Measurements from ENCODE around the gene LY6G5C. TPM values are rescaled to one million over a fixed set of nuclear protein-coding genes. Genes with fewer than 3 reads are reported as not detected.

LY6G5C gene
- total and polyA plus RNA-seq, 2 of the 13 experiments (the other 11 are each of a cell fraction or from before 2014, with no cell fraction given): 0.33 to 0.55 TPM

DNA sequence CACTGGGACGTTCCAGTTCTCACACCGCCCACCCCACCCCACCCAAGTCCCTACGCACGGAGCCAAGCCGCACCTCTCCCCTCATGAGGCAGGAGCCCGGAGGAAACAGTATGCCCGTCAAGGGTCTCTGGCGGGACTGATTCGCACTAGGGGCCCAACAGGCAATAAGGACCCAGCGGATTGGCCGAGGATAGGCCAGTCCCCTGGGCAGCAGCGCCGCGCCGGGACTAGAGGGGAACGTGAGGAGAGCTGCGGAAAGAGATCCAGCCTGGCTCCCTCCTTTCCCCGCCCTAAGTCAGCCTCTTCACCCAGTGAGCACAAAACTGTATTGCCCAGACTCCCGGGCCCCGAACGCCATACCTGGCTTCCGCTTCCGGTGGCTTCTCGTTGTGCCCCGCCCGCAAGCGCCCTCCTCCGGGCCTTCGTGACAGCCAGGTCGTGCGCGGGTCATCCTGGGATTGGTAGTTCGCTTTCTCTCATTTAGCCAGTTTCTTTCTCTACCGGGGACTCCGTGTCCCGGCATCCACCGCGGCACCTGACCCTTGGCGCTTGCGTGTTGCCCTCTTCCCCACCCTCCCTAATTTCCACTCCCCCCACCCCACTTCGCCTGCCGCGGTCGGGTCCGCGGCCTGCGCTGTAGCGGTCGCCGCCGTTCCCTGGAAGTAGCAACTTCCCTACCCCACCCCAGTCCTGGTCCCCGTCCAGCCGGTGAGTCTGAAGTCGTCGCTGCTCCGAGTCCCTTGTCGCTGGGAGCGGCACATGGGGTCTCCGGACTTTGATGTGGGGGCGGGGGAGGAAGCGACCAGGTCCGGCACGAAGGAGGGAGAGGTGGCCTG, 15.1 kb downstream of the LY6G5C start, which contains the start of gene CSNK2B (continued):
- TF ChIP-seq, protein P1, sequence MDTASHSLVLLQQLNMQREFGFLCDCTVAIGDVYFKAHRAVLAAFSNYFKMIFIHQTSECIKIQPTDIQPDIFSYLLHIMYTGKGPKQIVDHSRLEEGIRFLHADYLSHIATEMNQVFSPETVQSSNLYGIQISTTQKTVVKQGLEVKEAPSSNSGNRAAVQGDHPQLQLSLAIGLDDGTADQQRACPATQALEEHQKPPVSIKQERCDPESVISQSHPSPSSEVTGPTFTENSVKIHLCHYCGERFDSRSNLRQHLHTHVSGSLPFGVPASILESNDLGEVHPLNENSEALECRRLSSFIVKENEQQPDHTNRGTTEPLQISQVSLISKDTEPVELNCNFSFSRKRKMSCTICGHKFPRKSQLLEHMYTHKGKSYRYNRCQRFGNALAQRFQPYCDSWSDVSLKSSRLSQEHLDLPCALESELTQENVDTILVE (CRISPR knock-in tag; IDR thresholded peaks at IDR 0.05): peak; percentile 79
- TF ChIP-seq FOXK1 (CRISPR knock-in tag; IDR thresholded peaks at IDR 0.05; ENCODE audit: borderline replicate concordance, low read depth) (peak; percentile 87), ZNF720 (CRISPR knock-in tag; IDR thresholded peaks at IDR 0.05) (no peak), ZNF746 (CRISPR knock-in tag; IDR thresholded peaks at IDR 0.05) (peak; percentile 89), SMAD1 (CRISPR knock-in tag; IDR thresholded peaks at IDR 0.05; ENCODE audit: borderline replicate concordance, low read depth) (peak; percentile 60; the same call in 1 of the 2 replicates), CENPT (CRISPR knock-in tag; IDR thresholded peaks at IDR 0.05; ENCODE audit: low read depth) (0 out of 2 replicates have a peak, but pooled peaks have one; percentile 3), NR2F2 (IDR thresholded peaks at IDR 0.05; ENCODE audit: borderline replicate concordance, low read depth) (peak; percentile 44; the same call in 1 of the 2 replicates), FIP1L1 (IDR thresholded peaks at IDR 0.05; ENCODE audit: borderline replicate concordance, insufficient read depth, low read depth, low read length) (no peak), ZSCAN25 (CRISPR knock-in tag; IDR thresholded peaks at IDR 0.05) (no peak)
- TF ChIP-seq, protein P2, sequence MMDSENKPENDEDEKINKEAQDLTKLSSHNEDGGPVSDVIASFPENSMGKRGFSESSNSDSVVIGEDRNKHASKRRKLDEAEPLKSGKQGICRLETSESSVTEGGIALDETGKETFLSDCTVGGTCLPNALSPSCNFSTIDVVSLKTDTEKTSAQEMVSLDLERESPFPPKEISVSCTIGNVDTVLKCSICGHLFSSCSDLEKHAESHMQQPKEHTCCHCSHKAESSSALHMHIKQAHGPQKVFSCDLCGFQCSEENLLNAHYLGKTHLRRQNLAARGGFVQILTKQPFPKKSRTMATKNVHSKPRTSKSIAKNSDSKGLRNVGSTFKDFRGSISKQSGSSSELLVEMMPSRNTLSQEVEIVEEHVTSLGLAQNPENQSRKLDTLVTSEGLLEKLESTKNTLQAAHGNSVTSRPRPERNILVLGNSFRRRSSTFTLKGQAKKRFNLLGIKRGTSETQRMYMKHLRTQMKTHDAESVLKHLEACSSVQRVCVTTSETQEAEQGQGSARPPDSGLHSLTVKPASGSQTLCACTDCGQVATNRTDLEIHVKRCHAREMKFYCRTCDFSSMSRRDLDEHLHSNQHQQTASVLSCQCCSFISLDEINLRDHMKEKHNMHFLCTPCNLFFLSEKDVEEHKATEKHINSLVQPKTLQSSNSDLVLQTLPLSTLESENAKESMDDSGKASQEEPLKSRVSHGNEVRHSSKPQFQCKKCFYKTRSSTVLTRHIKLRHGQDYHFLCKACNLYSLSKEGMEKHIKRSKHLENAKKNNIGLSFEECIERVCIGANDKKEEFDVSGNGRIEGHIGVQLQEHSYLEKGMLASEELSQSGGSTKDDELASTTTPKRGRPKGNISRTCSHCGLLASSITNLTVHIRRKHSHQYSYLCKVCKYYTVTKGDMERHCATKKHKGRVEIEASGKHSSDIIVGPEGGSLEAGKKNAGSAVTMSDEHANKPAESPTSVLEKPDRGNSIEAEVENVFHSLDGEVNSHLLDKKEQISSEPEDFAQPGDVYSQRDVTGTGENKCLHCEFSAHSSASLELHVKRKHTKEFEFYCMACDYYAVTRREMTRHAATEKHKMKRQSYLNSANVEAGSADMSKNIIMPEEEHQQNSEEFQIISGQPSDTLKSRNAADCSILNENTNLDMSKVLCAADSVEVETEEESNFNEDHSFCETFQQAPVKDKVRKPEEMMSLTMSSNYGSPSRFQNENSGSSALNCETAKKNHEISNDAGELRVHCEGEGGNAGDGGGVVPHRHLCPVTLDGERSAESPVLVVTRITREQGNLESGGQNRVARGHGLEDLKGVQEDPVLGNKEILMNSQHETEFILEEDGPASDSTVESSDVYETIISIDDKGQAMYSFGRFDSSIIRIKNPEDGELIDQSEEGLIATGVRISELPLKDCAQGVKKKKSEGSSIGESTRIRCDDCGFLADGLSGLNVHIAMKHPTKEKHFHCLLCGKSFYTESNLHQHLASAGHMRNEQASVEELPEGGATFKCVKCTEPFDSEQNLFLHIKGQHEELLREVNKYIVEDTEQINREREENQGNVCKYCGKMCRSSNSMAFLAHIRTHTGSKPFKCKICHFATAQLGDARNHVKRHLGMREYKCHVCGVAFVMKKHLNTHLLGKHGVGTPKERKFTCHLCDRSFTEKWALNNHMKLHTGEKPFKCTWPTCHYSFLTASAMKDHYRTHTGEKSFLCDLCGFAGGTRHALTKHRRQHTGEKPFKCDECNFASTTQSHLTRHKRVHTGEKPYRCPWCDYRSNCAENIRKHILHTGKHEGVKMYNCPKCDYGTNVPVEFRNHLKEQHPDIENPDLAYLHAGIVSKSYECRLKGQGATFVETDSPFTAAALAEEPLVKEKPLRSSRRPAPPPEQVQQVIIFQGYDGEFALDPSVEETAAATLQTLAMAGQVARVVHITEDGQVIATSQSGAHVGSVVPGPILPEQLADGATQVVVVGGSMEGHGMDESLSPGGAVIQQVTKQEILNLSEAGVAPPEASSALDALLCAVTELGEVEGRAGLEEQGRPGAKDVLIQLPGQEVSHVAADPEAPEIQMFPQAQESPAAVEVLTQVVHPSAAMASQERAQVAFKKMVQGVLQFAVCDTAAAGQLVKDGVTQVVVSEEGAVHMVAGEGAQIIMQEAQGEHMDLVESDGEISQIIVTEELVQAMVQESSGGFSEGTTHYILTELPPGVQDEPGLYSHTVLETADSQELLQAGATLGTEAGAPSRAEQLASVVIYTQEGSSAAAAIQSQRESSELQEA (CRISPR knock-in tag; IDR thresholded peaks at IDR 0.05; ENCODE audit: not compliant biosample characterization): peak; percentile 8
- TF ChIP-seq, protein P3, sequence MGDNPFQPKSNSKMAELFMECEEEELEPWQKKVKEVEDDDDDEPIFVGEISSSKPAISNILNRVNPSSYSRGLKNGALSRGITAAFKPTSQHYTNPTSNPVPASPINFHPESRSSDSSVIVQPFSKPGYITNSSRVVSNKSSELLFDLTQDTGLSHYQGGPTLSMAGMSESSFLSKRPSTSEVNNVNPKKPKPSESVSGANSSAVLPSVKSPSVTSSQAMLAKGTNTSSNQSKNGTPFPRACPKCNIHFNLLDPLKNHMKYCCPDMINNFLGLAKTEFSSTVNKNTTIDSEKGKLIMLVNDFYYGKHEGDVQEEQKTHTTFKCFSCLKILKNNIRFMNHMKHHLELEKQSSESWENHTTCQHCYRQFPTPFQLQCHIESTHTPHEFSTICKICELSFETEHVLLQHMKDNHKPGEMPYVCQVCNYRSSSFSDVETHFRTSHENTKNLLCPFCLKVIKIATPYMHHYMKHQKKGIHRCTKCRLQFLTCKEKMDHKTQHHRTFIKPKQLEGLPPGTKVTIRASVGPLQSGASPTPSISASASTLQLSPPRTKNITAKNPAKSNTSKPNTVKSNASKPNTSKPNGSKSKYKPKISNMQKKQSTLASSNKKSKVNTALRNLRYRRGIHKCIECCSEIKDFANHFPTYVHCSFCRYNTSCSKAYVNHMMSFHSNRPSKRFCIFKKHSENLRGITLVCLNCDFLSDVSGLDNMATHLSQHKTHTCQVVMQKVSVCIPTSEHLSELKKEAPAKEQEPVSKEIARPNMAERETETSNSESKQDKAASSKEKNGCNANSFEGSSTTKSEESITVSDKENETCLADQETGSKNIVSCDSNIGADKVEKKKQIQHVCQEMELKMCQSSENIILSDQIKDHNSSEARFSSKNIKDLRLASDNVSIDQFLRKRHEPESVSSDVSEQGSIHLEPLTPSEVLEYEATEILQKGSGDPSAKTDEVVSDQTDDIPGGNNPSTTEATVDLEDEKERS (CRISPR knock-in tag; IDR thresholded peaks at IDR 0.05): 0 out of 2 replicates have a peak, but pooled peaks have one; percentile 13
- TF ChIP-seq, protein P4, sequence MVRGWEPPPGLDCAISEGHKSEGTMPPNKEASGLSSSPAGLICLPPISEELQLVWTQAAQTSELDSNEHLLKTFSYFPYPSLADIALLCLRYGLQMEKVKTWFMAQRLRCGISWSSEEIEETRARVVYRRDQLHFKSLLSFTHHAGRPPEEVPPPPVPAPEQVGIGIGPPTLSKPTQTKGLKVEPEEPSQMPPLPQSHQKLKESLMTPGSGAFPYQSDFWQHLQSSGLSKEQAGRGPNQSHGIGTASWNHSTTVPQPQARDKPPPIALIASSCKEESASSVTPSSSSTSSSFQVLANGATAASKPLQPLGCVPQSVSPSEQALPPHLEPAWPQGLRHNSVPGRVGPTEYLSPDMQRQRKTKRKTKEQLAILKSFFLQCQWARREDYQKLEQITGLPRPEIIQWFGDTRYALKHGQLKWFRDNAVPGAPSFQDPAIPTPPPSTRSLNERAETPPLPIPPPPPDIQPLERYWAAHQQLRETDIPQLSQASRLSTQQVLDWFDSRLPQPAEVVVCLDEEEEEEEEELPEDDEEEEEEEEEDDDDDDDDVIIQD (CRISPR knock-in tag; IDR thresholded peaks at IDR 0.05; ENCODE audit: low read depth): no peak; the same call in 1 of the 2 replicates
